Coronary artery (tissue), 2 donors: ENCODE measurements around the gene CER1.

Source experiments
- DNase-seq: peaks from one replicate; pipeline ENCODE4 v3.0.0-alpha.2; 2017; ENCODE audit warnings: low spot score
- H3K27ac ChIP-seq, 2 donors: fragments of 200-600 bp; sonication (generic); one replicate each; pipeline ENCODE4 v1.5.1; 2016 to 2019
- H3K4me3 ChIP-seq: fragments of 200-600 bp; sonication (generic); 2 replicates; pipeline ENCODE4 v1.5.1; 2016; ENCODE audit warnings: mild to moderate bottlenecking, moderate library complexity
- CTCF ChIP-seq: fragments of 200-600 bp; sonication (generic); IDR thresholded peaks from one replicate; pipeline ENCODE4 v1.5.1; 2019; ENCODE audit warnings: antibody characterized with exemption

Gene CER1

GRCh38 chr9:14723301-14723700, 768 bp upstream of the CER1 start:
- no peak for DNase-seq
- Histone ChIP-seq H3K4me3 (no peak overlapping the region), H3K27ac (no peak overlapping the region)
- no peak for TF ChIP-seq CTCF

GRCh38 chr9:14719231-14719923, 3.2 kb downstream of the CER1 start:
- Histone ChIP-seq H3K27ac (no peak overlapping the region), H3K4me3 (no peak overlapping the region)
- no peak for DNase-seq
- no peak for TF ChIP-seq CTCF

GRCh38 chr9:14715102-14715501, 7.4 kb downstream of the CER1 start:
- H3K27ac ChIP-seq = no peak overlapping the region
- no peak overlapping the region for H3K4me3 ChIP-seq
- TF ChIP-seq CTCF = no peak
- DNase-seq = no peak

- Histone ChIP-seq H3K27ac (no peak overlapping the region), H3K4me3 (no peak overlapping the region)
- DNase-seq = no peak
- TF ChIP-seq CTCF = no peak
These were observed 9.3 kb downstream of the CER1 start for GRCh38 chr9:14713187-14713767.

- no peak overlapping the region for H3K27ac ChIP-seq
- no peak for DNase-seq
- TF ChIP-seq CTCF = no peak
- no peak overlapping the region for H3K4me3 ChIP-seq
These were observed 11.7 kb downstream of the CER1 start for GRCh38 chr9:14710804-14711203.

GRCh38 chr9:14706530-14707140, 15.9 kb downstream of the CER1 start:
- no peak for TF ChIP-seq CTCF
- no peak for DNase-seq
- no peak overlapping the region for H3K4me3 ChIP-seq
- H3K27ac ChIP-seq = no peak overlapping the region

- TF ChIP-seq CTCF = no peak
- DNase-seq = no peak
These were observed 17.5 kb downstream of the CER1 start for GRCh38 chr9:14705079-14705478.

More at GRCh38 chr9:14705079-14705478, 17.5 kb downstream of the CER1 start:
- H3K4me3 ChIP-seq = no peak overlapping the region
- H3K27ac ChIP-seq = no peak overlapping the region
